KOPT-K1 (cell line): ENCODE results near the gene SH3BGRL2.

Source experiments
- H3K27ac ChIP-seq: fragments of 200-600 bp; sonication (generic); 2 replicates; pipeline ENCODE4 v1.5.1; 2016; ENCODE audit warnings: antibody characterized with exemption, mild to moderate bottlenecking, low read depth, low read length; ENCODE audit not compliant: poor library complexity, severe bottlenecking
- H3K36me3 ChIP-seq: fragments of 200-600 bp; sonication (generic); 2 replicates; pipeline ENCODE4 v1.5.1; 2017; ENCODE audit warnings: antibody characterized with exemption, mild to moderate bottlenecking, low read length, moderate library complexity; ENCODE audit not compliant: insufficient read depth
- H3K9me3 ChIP-seq: fragments of 200-600 bp; sonication (generic); 2 replicates; pipeline ENCODE4 v1.5.1; 2017; ENCODE audit warnings: antibody characterized with exemption, low read length, mild to moderate bottlenecking; ENCODE audit not compliant: insufficient read depth, poor library complexity, severe bottlenecking

SH3BGRL2 gene

GRCh38 chr6:79630883-79631692 is at the start of gene SH3BGRL2:
Gene SH3BGRL2 (plus strand): TSS chr6:79631329. CDS start chr6:79631462, 133 bp downstream.
- Histone ChIP-seq H3K36me3 (no peaks in the 10 kb centered on the region), H3K9me3 (peaks cover 3% of the 10 kb centered on the region), H3K27ac (no peak within 1 kb of the TSS)

- Histone ChIP-seq H3K27ac (no peak overlapping the region), H3K36me3 (no peaks in the 10 kb centered on the region), H3K9me3 (no peaks in the 10 kb centered on the region)
Measured at GRCh38 chr6:79584332-79584731, 46.8 kb upstream of the SH3BGRL2 start.

- Histone ChIP-seq H3K9me3 (no peaks in the 10 kb centered on the region), H3K27ac (no peak overlapping the region), H3K36me3 (no peaks in the 10 kb centered on the region)
Measured at GRCh38 chr6:79586548-79586947, 44.6 kb upstream of the SH3BGRL2 start.

GRCh38 chr6:79589701-79590100 is 41.4 kb upstream of the SH3BGRL2 start:
- Histone ChIP-seq H3K36me3 (no peaks in the 10 kb centered on the region), H3K9me3 (no peaks in the 10 kb centered on the region), H3K27ac (no peak overlapping the region)

- no peaks in the 10 kb centered on the region for H3K36me3 ChIP-seq
- no peak overlapping the region for H3K27ac ChIP-seq
Measured at GRCh38 chr6:79597155-79597554, 34.0 kb upstream of the SH3BGRL2 start.

GRCh38 chr6:79598012-79598411 is 33.1 kb upstream of the SH3BGRL2 start:
- H3K27ac ChIP-seq = no peak overlapping the region
- H3K36me3 ChIP-seq = no peaks in the 10 kb centered on the region
- no peaks in the 10 kb centered on the region for H3K9me3 ChIP-seq

More at GRCh38 chr6:79597155-79597554, 34.0 kb upstream of the SH3BGRL2 start:
- H3K9me3 ChIP-seq = no peaks in the 10 kb centered on the region

GRCh38 chr6:79599725-79600259 is 31.3 kb upstream of the SH3BGRL2 start:
- H3K27ac ChIP-seq = no peak overlapping the region
- no peaks in the 10 kb centered on the region for H3K9me3 ChIP-seq
- H3K36me3 ChIP-seq = no peaks in the 10 kb centered on the region

- Histone ChIP-seq H3K27ac (no peak overlapping the region), H3K9me3 (no peaks in the 10 kb centered on the region), H3K36me3 (no peaks in the 10 kb centered on the region)
Measured at GRCh38 chr6:79600313-79600712, 30.8 kb upstream of the SH3BGRL2 start.

- Histone ChIP-seq H3K27ac (no peak overlapping the region), H3K9me3 (no peaks in the 10 kb centered on the region), H3K36me3 (no peaks in the 10 kb centered on the region)
Measured at GRCh38 chr6:79600812-79601609, 30.1 kb upstream of the SH3BGRL2 start.

GRCh38 chr6:79602859-79603258 is 28.3 kb upstream of the SH3BGRL2 start:
- Histone ChIP-seq H3K9me3 (no peaks in the 10 kb centered on the region), H3K27ac (no peak overlapping the region), H3K36me3 (no peaks in the 10 kb centered on the region)

- Histone ChIP-seq H3K27ac (no peak overlapping the region), H3K9me3 (no peaks in the 10 kb centered on the region), H3K36me3 (no peaks in the 10 kb centered on the region)
Measured at GRCh38 chr6:79604583-79605037, 26.5 kb upstream of the SH3BGRL2 start.

- Histone ChIP-seq H3K36me3 (no peaks in the 10 kb centered on the region), H3K9me3 (no peaks in the 10 kb centered on the region), H3K27ac (no peak overlapping the region)
Measured at GRCh38 chr6:79605061-79605460, 26.1 kb upstream of the SH3BGRL2 start.

- H3K9me3 ChIP-seq = no peaks in the 10 kb centered on the region
- H3K36me3 ChIP-seq = no peaks in the 10 kb centered on the region
- H3K27ac ChIP-seq = no peak overlapping the region
Measured at GRCh38 chr6:79605968-79606764, 25.0 kb upstream of the SH3BGRL2 start.

- no peak overlapping the region for H3K27ac ChIP-seq
- no peaks in the 10 kb centered on the region for H3K9me3 ChIP-seq
- no peaks in the 10 kb centered on the region for H3K36me3 ChIP-seq
Measured at GRCh38 chr6:79607000-79607399, 24.1 kb upstream of the SH3BGRL2 start.
